Muscle of arm (tissue), 14 donors: ENCODE results near the gene SLC1A1. TPM values are rescaled to one million over a fixed set of nuclear protein-coding genes. Genes with fewer than 3 reads are reported as not detected.

Experiments
- DNase-seq: peaks from one replicate; pipeline ENCODE4 v3.0.0-alpha.2; 2013
- long read RNA-seq, 11 donors: transcript quantifications; one replicate each; lab custom pipeline, GENCODE V29; 2026
- polyA plus RNA-seq, 12 donors: library from polyadenylated mRNA; unstranded; fragments of 120-200 nt; gene quantifications; one replicate each; pipeline ENCODE4 v1.2.1, GENCODE V29; 2013; ENCODE audit not compliant: insufficient read length in 12 of 12

The SLC1A1 gene
- polyA plus RNA-seq: 1 to 10 TPM in 4 of 12 donors, under 1 TPM in 7, not detected in 1; 0.33 to 5.7 (median 0.62) TPM
- long read RNA-seq, donor 1, transcript SLC1A1-201 (12 exons, 3,722 nt): major isoform, 15 of 32 reads
- long read RNA-seq, donor 1, partial matches to known transcripts: 17 of 32 reads
- long read RNA-seq, donor 1, other reads (novel, unspliced or antisense): 0 of 32 reads
- long read RNA-seq, donor 2: 0 reads
- long read RNA-seq, donor 3: 0 reads
- long read RNA-seq, donor 4: 0 reads
- long read RNA-seq, donor 5: 0 reads
- long read RNA-seq, donor 6: 0 reads
- long read RNA-seq, donor 7: 0 reads
- long read RNA-seq, donor 8: 0 reads
- long read RNA-seq, donor 9, partial matches to known transcripts: 0 of 1 reads
- long read RNA-seq, donor 9, other reads (novel, unspliced or antisense): 0 of 1 reads
- long read RNA-seq, donor 10: 0 reads
- long read RNA-seq, donor 11, partial matches to known transcripts: 0 of 1 reads
- long read RNA-seq, donor 11, other reads (novel, unspliced or antisense): 0 of 1 reads

DNA sequence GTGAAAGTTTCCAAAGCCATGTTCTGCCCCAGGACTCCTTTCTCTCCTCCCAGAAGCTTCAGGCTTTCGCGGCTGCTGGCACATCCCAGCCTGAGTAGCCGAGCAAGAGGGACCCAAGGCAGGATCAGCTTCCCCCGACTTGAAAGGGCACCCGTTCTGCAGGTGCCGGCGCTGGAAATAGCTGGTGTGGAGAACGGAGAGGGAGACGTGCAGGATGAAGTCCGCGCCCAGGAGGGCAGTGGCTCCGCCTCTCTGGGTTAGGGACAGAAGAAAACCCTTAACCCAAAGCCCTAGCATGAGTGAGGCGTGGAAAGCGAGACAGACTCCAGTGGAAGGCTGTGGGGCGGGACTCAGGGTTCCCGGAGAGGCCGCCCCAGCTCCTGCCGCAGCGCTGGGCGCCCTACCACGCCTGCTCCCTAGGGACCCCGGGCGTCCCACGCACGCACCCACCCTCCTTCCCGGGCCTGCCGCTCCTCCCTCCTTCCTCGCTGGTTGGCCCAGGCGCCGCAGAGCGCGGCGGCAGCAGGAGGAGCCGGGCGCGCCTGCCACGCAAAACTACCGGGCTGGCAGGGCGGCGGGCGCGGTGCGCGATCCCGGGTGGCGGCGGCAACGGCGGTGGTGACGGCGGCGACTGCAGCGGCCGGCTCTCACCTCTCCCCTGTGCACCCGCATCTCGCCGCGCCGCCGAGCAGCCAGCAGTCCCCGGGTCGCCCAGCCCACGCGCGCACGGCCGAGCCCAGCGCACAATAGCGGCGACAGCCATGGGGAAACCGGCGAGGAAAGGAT, at the start of gene SLC1A1:
TSS of gene SLC1A1 (plus strand) at position 550 of the 786 bp plus-strand sequence. CDS start at position 762, 212 bp downstream.
- peak; percentile 28 for DNase-seq

DNA sequence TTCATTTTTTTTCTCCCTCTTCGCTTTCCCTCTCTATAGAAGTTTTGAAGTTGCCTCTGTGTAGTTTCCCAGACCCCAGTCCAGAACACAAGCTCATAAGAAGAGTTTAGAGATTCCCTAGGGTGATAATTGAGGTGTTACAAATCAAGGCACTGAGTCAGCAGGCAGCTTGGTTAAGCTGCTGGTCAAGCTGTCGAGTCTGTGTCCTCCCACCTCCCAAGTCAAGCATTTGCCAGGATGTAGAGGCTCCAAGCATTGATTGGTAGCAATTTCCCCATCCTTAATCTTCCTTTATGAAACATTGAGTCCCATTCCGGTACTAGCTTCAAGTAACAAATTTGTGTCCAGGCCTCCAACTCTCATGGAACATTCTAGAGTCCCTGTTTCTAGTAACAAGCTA, 47.5 kb upstream of the SLC1A1 start:
- DNase-seq: no peak

GRCh38 chr9:4443439-4443838, 46.8 kb upstream of the SLC1A1 start:
- DNase-seq: no peak

DNA sequence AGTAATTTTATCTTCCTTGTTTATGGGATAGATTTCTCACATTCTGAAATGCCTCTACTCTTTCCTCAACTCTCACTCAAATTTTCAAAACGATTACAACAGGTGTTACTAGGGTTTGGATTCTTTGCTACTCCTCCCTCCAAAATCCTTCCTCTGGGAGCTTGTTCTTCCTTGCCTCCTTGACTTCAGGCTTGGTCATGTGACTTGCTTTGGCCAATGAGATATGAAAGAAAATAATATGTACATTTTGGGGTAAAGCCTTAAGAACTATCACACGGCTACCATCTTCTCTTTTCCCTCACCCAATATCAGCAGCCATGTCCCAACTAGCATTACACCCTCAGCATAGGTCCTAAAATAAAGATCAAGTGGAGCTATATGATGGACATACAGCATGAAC, 28.8 kb upstream of the SLC1A1 start:
- no peak for DNase-seq

- DNase-seq: no peak
Observed at GRCh38 chr9:4463824-4464223, 26.4 kb upstream of the SLC1A1 start.

DNA sequence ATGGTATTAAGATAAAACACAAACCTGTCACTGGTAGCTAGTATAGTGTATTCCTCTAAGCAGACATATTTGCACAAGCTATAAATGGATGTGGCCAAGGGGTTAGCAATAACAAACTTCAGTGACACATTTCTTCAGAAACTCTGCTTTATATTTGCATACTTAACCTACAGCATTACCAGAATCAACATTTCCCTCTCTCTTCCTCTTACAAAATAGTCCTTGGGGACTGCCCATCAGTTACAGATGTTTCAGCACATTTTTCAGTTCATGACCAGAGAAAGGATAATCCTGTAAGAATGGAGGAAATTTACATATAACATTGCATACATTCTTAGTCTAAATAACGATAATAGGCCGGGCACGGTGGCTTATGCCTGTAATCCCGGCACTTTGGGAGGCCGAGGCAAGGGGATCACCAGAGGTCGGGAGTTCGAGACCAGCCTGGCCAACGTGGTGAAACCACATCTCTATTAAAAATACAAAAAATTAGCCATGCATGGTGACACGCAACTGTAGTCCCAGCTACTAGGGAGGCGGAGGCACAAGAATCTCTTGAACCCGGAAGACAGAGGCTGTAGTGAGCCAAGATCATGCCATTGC, 25.3 kb upstream of the SLC1A1 start:
- no peak for DNase-seq

DNA sequence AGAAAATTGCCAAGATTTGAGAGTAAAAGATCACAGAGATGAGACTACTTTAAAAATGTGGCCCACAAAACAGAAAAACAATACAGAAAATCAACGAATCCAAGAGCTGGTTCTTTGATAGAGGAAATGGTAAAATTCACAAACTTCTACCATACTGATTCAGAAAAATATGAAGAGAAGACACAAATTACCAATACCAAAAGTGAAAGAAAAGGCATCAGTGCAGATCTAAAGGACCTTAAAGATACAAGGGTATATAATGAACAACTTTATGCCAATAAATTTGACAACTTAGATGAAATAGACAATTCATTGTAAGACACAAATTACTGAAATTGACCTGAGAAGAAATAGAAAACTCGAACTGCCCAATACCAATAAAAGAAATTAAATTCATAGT, 24.4 kb upstream of the SLC1A1 start:
- no peak for DNase-seq

DNA sequence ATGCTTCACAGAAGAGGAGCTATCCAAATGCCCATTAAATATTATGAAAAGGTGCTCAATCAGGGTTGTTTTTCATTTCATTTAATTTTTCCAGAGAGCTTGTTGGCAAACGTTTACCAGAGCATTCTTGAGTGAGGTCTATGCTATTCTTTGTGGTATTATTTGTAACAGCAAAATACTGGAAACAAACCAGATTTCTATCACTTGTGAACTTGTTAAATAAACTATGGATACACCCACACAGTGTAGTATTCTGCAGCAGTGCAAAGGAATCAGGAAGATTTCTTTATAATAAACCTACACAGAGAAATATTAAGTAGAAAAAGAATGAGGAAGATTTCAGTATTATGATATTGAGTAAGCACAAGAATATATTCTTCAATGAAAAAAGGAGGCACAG, 15.0 kb upstream of the SLC1A1 start:
- DNase-seq: no peak

- DNase-seq: no peak
Observed at GRCh38 chr9:4486176-4486575, 4.1 kb upstream of the SLC1A1 start.

DNA sequence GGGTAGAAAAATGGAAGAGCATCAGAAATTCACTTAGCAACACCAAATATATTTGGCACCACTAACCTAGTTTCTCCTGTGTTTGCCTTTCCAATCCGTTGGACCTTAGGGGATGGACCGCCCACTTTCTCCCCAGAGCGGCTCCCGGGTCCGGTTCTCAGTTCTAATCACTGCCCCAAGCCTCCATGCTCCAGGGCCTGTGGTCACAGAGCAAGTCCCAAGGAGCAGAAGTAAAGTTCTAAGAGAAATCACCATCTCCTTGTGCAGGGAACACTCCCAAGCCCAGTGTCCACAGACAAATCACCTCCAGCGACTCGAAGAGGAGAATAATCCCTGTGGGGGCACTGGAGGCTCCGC, 728 bp upstream of the SLC1A1 start:
- no peak for DNase-seq

DNA sequence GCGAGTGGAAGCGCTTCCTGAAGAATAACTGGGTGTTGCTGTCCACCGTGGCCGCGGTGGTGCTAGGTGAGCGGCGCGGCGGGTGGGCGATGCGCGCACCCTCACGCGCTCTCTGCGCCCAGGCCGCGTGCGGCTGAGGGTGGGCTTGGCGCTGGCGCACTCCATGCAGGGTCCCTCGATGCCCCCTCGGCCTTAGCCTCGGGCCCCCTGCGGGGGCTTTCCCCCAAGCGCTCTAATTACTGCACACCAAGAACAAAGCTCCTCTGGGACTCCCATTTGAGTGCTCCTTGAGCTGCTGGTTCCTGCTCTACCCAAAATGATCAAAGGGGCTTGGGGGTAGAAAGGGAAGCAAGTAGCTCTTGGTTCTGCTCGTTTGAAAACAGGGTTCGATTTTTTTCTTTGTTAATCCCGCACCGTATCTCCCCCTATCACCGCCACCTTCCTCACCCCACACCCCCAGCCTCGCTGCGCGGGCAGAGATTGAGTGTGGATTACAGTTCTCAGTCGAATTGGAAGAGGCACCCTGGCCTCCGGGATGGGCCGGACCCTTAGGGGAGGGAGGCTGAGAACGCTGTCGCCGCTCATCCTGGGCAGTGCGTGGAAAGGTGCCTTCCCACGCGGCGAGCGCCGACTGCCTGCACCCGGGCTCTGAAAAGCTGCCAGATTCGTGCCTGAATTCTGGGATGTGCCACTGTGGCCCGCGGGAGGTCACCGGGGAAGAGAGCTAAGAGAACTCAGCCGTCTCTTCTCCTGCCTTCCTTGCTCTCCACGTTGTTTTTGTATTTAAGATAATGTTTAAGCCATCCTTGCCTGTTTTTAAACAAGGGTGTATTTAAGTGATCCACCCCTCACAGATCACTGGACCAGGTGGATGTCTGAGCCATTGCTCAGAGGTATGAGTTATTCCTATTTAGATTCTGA, 697 bp downstream of the SLC1A1 start:
- no peak for DNase-seq

GRCh38 chr9:4491626-4491975, 1.3 kb downstream of the SLC1A1 start:
- no peak for DNase-seq

- DNase-seq: no peak
Observed at GRCh38 chr9:4494332-4494731, 4.1 kb downstream of the SLC1A1 start.

DNA sequence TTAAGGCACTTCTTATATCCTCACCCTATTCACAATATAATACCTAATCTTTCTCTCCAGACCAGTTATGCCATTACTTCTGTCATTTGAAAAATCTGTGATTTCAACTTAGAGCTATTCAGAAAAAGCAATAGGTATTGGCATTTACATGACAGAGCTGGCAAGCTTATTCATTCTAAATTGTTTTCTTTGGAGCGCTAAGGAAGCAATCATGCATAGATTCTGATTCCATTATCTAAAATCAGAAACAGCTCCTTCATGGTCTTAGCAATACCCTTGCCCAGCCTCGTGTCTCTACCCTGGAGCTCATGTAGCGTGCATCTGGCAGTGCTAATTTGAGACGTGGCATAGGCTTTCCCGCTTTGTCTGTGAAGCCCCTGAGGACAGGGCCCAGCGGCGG, 4.5 kb downstream of the SLC1A1 start:
- DNase-seq: no peak

- no peak for DNase-seq
Observed at GRCh38 chr9:4495537-4495936, 5.3 kb downstream of the SLC1A1 start.

- no peak for DNase-seq
Observed at GRCh38 chr9:4496497-4496896, 6.2 kb downstream of the SLC1A1 start.

DNA sequence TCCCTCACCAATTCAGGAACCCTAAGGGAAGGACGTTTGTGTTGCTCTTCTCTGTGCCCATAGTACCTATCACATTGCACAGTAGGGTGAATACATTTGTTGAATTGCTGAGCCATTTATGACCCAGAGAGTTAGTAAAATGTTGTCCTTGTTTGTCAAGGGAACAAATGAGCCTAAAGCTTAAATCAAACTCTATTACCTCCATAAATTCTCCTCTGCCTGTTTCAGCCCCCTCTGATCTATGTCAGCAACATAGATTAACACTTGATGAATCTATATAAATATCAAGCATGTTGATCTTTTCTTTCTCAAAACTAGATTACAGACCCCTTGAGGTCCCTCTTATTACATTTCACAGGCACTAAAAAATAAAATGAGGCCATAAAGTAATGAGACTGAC, 7.1 kb downstream of the SLC1A1 start:
- DNase-seq: no peak

DNA sequence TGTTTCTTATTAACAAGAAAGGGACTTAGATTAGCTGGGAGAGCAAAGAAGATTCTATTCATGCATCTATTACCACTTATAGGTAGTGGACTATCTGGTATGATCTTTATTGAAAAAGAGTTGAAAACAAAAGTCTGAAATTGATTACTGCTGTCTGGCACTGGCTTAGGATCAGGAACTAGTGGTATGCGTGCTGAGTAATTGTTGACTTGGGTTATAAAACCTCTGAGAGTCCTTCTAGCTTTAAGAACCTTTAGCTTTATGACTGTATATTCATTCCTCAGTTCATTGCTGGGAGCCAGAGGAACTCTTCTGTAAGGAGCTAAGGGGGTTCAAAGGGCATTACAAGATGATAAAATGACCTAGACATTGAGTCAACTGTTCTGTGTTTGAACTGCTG, 7.6 kb downstream of the SLC1A1 start:
- no peak for DNase-seq

DNA sequence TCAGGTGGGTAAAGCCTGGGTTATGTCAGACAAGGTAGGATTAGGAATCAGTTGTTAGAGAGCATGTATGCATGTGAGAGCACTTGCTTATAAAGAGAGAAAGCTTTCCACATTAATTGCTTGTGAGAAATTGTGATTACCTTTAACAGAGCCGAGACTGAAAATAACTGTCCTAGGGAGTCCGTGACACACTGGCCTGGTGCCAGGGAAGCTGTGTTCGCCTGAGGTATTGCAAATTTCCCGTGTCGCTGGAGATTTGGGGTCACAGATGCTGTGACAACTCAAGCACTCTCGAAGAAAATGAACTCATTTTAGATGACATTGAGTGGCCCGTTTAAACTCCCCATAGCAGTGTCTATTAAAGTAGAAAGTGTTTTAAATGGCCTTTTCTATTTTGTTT, 9.6 kb downstream of the SLC1A1 start:
- DNase-seq: no peak

GRCh38 chr9:4501147-4501507, 10.9 kb downstream of the SLC1A1 start:
- DNase-seq: no peak

DNA sequence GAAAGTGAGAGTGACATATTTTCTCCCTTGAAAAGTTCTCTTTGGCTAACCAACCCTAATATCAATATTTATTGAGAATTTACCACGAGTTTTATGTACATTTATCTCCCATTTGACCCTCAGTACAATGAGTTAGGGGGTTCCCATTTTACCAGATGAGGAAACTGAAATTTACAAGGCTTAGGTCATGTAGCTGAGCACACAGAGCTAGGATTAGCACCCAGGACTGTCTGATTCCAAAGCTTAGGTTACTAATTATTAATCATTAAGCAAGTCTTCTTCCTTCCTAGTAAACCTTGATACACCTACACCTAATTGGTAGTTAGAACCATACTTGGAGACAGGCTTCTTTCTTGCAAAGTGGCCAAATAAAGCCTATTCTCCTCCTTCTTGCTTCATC, 12.2 kb downstream of the SLC1A1 start:
- no peak for DNase-seq

DNA sequence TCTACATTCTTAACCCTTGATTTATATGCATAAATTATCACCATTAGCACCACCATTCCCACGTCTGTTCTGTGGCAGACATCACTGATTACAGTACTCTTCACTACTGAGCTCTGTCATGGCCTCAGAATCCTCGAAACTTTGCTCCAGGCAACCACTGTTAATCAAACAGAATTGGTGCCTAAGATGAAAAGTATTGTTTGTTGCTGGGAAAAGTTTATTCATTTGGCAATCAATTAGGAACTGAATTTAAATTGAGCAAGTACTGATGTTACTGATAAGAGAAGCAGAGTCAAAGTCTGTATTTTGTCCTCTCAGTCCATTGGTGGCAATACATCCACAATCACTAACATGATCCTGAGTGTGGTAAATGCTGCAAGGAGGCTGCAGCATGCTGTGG, 12.8 kb downstream of the SLC1A1 start:
- no peak for DNase-seq
